Lower leg skin (tissue), 4 donors: ENCODE data around the gene HRNR. TPM values are rescaled to one million over a fixed set of nuclear protein-coding genes. Genes with fewer than 3 reads are reported as not detected.

Experiments used
- DNase-seq, 2 donors: peaks; one replicate each; pipeline ENCODE4 v3.0.0-alpha.2; 2019; ENCODE audit warnings: low spot score in 2 of 2
- H3K4me3 ChIP-seq: fragments of 200-600 bp; sonication (generic); 2 replicates; pipeline ENCODE4 v1.5.1; 2017; ENCODE audit warnings: mild to moderate bottlenecking, low read depth; ENCODE audit not compliant: poor library complexity, severe bottlenecking
- POLR2A ChIP-seq, 2 donors: fragments of 450-650 bp; IDR thresholded peaks; one replicate each; pipeline ENCODE4 v1.6.1; 2016 to 2017; ENCODE audit warnings: antibody characterized with exemption in 2 of 2, mild to moderate bottlenecking in 1 of 2, moderate library complexity in 1 of 2
- WGBS, 2 donors: methylation state at CpG; one replicate each; pipeline ENCODE4 v1.1.5; 2018; 5-methylcytosine and 5-hydroxymethylcytosine counted together
- intact Hi-C: fragments of 100-400 bp; cut with DNase I; formaldehyde crosslinking; loops from one replicate; pipeline ENCODE4 v1.15.0; 2023; ENCODE audit warnings: low total_unique reads
- total RNA-seq, 4 donors: library from RNA; depleted of rRNA; stranded (reverse); fragments of >200 nt; gene quantifications; one replicate each; pipeline ENCODE4 v1.1.0, GENCODE V29; 2016
- TF ChIP-seq, protein P1 (sequence below), 3 donors: fragments of 450-650 bp; IDR thresholded peaks; one replicate each; pipeline ENCODE4 v1.5.1; 2016; ENCODE audit warnings: antibody characterized with exemption in 3 of 3, mild to moderate bottlenecking in 3 of 3, moderate library complexity in 2 of 3

HRNR gene
- total RNA-seq, 4 donors from 2014 or later = 0.03 to 0.04 TPM; not detected in 2

DNA sequence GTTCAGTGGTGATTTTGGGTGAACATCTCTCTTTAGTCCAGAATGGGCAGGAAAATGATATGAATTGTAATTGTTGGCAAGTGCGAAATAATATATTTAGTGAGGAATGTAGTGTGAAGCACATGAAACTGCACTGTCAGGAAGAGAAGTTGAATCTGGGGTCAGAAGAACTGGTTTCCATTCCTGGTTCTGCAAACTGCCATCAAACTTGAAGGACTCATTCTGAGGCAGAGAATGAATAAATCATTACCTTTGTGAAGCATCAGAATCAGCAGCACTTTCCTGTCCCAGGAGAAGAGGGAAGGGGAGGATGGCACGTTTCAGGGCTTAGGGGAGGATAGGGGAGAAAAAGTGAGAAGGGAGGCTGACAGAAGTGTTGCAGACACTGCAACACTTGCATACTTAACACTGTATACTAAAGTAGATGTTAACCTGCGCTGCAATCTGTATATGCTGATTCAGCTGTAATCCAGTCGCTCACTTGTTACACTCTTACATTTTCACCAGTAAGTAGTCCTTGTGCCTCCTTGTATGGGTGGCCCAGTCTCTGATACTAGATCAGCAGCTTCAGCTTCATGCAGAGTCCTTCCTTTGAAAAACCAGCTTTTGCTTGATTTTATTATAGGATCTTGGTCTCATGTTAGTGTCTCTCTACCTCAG, 54.5 kb downstream of the HRNR start:
- DNase-seq = no peak
- 75 to 76% methylated on average over 4 of the region's 4 CpGs for WGBS, 2 donors
- no peak overlapping the region for H3K4me3 ChIP-seq
- intact Hi-C loops = no loop called here
- TF ChIP-seq, protein P1, sequence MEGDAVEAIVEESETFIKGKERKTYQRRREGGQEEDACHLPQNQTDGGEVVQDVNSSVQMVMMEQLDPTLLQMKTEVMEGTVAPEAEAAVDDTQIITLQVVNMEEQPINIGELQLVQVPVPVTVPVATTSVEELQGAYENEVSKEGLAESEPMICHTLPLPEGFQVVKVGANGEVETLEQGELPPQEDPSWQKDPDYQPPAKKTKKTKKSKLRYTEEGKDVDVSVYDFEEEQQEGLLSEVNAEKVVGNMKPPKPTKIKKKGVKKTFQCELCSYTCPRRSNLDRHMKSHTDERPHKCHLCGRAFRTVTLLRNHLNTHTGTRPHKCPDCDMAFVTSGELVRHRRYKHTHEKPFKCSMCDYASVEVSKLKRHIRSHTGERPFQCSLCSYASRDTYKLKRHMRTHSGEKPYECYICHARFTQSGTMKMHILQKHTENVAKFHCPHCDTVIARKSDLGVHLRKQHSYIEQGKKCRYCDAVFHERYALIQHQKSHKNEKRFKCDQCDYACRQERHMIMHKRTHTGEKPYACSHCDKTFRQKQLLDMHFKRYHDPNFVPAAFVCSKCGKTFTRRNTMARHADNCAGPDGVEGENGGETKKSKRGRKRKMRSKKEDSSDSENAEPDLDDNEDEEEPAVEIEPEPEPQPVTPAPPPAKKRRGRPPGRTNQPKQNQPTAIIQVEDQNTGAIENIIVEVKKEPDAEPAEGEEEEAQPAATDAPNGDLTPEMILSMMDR (IDR thresholded peaks at IDR 0.05) = no peak
- no peak for TF ChIP-seq POLR2A (IDR thresholded peaks at IDR 0.05)

DNA sequence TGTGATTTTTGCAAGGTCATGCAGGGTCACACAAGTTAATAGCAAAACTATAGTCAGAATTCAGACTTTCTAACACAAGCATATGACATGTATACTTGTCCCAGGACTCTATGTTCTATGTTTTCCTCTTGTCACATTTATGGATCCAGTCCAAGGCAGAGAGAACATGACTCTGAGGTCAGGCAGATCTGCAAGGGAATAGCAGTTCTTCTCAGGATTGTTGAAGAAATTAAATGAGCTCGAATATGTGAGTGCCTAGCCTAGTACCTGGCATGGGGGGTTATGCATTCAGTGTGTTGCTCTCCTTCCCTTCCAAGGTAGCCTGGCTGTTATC, 55.5 kb downstream of the HRNR start:
- intact Hi-C loops = no loop called here
- DNase-seq = peak in 1 of 2 donors; percentile 40
- no peak for TF ChIP-seq POLR2A (IDR thresholded peaks at IDR 0.05)
- TF ChIP-seq, protein P1 (IDR thresholded peaks at IDR 0.05) = no peak
- H3K4me3 ChIP-seq = no peak overlapping the region
- WGBS, 2 donors = 17 to 40% methylated on average over 1 of the region's 1 CpG

DNA sequence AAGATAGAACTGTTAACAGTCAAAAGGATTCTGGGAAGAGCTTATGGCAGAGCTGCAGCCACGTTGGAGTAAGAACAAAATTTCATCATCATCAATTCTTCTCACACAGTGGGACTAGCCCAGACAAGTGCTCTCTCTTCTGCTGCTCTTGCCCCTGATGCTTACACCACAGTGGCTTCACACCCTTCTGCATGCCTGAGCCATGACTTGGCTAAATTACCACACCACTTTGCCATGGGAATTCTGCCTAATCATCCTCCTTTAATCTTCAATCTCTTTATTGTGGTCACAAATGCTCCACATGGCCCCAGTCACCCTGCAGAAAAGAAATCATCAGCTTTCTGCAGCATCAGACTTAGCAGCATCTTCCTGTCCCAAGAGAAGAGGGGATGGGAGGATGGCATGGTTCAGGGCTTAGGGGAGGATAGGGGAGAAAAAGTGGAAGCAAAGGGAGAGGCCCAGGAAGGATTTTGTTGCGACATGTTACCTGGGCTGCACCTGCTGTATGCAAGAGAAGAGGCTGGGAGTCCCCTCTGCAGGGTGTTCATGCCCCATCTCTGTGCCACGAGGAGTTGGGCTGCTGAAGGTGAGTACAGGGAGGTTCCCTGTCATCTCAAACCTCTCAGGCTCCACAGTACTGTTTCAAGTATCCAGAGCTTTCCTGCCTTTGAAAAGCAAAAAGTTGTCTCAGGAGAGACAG, 56.0 kb downstream of the HRNR start:
- intact Hi-C loops = no loop called here
- 25 to 34% methylated on average over 3 of the region's 3 CpGs for WGBS, 2 donors

DNA sequence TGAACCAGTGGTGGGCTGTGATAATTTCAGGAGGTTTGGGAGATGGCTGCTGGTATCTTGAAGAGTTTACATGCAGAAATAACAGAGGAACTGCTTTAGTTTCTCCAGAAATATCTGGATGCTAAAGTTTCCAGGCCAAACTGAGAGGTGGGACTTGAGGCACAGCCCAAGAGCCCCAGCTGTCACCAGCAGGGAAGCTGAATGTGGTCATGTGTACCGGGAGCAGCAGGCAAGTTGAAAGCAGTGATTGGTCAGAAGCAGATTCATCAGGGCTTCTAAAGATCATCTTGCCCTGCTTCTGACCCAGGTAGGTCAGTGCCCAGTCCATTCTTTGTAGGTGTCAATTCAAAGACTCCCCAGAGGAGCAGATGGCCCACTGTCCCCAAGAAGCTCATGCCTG, 57.0 kb downstream of the HRNR start:
- H3K4me3 ChIP-seq = no peak overlapping the region
- intact Hi-C loops = no loop called here
- no peak for DNase-seq
- 17 to 40% methylated on average over 1 of the region's 1 CpG for WGBS, 2 donors
- TF ChIP-seq, protein P1 (IDR thresholded peaks at IDR 0.05) = no peak
- TF ChIP-seq POLR2A (IDR thresholded peaks at IDR 0.05) = no peak

More for the DNA sequence above, 56.0 kb downstream of the HRNR start:
- no peak overlapping the region for H3K4me3 ChIP-seq
- DNase-seq = peak in 1 of 2 donors; percentile 70
- no peak for TF ChIP-seq POLR2A (IDR thresholded peaks at IDR 0.05)
- TF ChIP-seq, protein P1 (IDR thresholded peaks at IDR 0.05) = no peak

DNA sequence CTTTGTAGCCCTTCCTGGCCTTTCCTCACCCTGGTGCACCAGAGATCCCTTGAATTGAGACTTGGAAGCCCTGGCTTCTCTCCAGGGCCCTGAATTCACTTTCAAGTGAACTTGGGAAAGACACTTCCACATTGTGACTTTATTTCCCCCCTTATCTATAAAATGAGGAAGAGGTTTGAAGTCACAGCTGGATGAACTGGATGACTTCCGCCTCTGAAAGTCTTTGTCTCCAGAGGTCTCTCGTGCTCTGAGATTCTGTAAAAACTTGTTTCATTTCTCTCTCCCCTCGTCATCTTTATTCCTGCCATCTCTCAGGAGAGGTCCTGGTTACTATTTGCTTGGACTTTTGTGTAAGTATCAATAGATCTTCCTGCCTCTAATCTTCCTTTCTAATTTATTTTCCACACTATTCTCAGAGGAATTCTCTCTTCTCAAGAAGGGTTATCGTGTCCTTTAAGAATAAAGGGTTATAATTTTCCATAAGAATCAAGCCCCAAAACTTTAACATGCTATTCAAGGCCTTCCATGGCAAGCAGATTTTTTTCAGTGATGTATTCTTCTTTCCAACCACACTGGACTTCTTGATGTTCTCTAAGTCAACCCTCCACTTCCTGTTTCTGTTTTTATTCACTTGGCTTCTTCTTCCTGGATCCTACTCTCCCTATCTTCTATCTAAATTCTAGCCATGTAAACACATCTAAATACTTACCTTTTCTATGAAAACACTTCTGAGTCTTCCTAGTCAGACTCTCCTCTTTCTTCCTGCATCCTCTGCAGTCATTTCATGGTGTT, 58.5 kb downstream of the HRNR start:
- no peak for DNase-seq
- 77 to 83% methylated on average over 4 of the region's 4 CpGs for WGBS, 2 donors
- intact Hi-C loops = no loop called here
- no peak overlapping the region for H3K4me3 ChIP-seq
- TF ChIP-seq, protein P1 (IDR thresholded peaks at IDR 0.05) = no peak
- no peak for TF ChIP-seq POLR2A (IDR thresholded peaks at IDR 0.05)
